ENCODE data around the gene RDH8. TPM values are rescaled to one million over a fixed set of nuclear protein-coding genes. Genes with fewer than 3 reads are reported as not detected.

The RDH8 gene
- total RNA-seq, 1 donor from 2014 or later = not detected

DNA sequence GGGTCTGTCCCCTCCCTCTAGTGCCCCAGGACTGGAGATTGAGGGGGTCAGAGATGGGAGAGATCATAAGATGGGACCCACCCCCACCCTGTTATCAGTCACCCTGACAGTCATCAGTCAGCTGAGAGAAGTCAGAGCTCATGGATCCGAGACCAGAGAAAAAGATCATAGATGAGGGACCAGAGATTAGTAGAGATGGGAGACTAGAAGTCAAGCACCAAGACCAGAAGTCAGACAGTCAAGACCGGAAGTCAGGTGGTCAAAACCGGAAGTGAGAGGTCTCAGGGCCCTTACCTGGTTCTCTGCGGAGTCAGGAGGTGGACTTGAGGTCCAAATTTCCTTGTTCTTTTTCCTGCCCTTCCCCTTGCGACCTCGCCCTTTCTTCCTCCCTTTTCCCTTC, 10.0 kb upstream of the RDH8 start:
- no peak overlapping the region for H3K4me3 ChIP-seq (ENCODE audit: low read depth, low read length)
- TF ChIP-seq, protein P1, sequence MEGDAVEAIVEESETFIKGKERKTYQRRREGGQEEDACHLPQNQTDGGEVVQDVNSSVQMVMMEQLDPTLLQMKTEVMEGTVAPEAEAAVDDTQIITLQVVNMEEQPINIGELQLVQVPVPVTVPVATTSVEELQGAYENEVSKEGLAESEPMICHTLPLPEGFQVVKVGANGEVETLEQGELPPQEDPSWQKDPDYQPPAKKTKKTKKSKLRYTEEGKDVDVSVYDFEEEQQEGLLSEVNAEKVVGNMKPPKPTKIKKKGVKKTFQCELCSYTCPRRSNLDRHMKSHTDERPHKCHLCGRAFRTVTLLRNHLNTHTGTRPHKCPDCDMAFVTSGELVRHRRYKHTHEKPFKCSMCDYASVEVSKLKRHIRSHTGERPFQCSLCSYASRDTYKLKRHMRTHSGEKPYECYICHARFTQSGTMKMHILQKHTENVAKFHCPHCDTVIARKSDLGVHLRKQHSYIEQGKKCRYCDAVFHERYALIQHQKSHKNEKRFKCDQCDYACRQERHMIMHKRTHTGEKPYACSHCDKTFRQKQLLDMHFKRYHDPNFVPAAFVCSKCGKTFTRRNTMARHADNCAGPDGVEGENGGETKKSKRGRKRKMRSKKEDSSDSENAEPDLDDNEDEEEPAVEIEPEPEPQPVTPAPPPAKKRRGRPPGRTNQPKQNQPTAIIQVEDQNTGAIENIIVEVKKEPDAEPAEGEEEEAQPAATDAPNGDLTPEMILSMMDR (conservative IDR thresholded peaks at IDR 0.05; ENCODE audit: low read depth, low read length) = no peak
- no peak for DNase-seq (ENCODE audit: low read depth)

DNA sequence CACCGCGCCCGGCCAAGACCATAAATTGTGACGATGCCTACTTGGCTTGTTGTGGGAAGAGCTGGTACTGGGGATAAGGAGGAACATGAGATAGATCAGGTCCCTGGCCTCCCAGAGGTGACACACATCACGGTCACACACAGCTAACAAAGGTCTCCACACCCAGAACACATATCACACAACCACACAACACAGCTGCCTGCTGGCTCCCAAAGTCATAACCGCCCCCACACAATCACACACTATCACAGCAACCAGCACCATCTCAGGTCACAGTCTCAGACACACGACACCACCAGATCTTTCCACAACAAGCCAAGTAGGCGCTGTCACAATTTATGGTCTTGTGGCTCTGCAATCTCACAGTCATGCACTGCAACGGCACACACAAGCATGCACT, 8.7 kb upstream of the RDH8 start:
- H3K4me3 ChIP-seq (ENCODE audit: low read depth, low read length) = no peak overlapping the region
- TF ChIP-seq, protein P1 (conservative IDR thresholded peaks at IDR 0.05; ENCODE audit: low read depth, low read length) = no peak
- DNase-seq (ENCODE audit: low read depth) = no peak

DNA sequence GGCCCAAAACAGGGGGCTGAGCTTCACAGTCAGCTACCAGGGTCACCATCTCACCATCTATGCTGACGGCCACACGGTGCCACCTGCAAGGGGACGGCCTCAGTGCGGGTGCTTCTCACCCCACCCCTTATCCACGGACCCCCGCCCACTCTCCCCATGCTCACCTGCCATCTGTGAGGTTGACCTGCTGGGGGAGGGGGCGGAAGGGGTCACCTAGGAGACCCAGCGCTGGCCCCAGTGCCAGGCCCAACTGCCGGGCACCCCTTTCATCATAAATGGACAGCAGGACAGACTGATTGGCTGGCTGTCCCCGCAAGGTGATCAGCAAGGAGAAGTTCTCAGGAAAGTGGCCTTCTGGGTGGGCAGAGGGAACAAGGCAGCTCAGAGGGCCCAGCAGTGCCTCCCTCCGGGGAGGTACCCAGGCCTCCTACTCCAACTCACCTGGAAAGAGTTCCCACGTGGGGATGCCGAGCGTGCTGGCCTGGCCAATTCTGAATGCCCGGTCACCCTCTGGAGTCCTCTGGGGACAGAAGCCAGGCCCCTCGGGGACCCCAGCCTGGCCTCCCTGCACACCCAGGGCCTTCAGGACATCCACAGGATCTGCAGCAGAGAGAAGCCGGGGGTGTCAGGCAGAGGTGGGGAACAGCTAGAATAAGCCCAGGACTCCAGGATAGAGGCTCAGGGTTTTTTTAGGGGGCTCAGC, 7.5 kb upstream of the RDH8 start:
- no peak for DNase-seq (ENCODE audit: low read depth)
- TF ChIP-seq, protein P1 (conservative IDR thresholded peaks at IDR 0.05; ENCODE audit: low read depth, low read length) = no peak
- H3K4me3 ChIP-seq (ENCODE audit: low read depth, low read length) = no peak overlapping the region

DNA sequence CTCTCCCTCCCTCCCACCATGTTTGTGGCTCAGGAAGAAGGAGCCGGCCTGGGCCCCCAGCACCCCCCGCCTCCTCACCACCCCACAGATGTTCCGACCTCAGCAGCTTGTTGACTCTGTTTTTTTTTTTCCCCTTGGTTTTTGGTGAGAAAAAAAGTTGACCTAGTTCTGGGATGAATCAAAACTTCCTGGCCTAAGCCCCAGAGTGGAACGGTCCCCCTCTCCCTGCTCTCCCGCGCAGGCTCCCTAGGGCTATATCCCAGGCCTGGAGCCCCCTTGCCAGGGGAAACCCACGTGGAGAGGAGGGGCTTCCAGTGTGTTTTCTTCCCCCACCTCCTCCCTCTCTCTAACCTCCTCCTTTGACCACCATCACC, 7.0 kb upstream of the RDH8 start:
- DNase-seq (ENCODE audit: low read depth) = no peak
- TF ChIP-seq, protein P1 (conservative IDR thresholded peaks at IDR 0.05; ENCODE audit: low read depth, low read length) = no peak

DNA sequence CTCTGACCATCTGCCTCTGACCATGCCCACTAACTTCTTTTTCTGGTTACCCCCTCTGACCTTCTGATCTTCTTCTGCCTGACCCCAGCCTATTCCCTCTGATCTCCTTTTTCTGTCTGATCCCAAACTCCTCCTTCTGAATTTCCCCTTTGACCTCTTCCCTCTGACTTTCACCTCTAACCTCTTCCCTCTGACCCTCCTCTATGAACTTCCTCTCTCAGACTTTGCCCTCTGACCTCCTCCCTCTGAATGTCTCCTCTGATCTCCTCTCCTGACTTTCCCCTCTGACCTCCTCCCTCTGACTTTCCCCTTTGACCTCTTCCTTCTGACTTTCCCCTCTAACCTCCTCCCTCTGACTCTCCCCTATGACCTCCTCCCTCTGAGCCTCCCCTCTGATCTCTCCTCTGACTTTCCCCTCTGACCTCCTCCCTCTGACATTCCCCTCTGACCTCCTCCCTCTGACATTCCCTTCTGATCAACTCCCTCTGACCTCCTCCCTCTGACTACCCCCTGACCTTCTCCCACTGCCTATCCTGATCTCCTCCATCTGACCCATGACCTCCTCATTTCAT, 6.4 kb upstream of the RDH8 start:
- no peak for DNase-seq (ENCODE audit: low read depth)
- TF ChIP-seq, protein P1 (conservative IDR thresholded peaks at IDR 0.05; ENCODE audit: low read depth, low read length) = no peak
- H3K4me3 ChIP-seq (ENCODE audit: low read depth, low read length) = no peak overlapping the region

More for the DNA sequence above, 7.0 kb upstream of the RDH8 start:
- no peak overlapping the region for H3K4me3 ChIP-seq (ENCODE audit: low read depth, low read length)

DNA sequence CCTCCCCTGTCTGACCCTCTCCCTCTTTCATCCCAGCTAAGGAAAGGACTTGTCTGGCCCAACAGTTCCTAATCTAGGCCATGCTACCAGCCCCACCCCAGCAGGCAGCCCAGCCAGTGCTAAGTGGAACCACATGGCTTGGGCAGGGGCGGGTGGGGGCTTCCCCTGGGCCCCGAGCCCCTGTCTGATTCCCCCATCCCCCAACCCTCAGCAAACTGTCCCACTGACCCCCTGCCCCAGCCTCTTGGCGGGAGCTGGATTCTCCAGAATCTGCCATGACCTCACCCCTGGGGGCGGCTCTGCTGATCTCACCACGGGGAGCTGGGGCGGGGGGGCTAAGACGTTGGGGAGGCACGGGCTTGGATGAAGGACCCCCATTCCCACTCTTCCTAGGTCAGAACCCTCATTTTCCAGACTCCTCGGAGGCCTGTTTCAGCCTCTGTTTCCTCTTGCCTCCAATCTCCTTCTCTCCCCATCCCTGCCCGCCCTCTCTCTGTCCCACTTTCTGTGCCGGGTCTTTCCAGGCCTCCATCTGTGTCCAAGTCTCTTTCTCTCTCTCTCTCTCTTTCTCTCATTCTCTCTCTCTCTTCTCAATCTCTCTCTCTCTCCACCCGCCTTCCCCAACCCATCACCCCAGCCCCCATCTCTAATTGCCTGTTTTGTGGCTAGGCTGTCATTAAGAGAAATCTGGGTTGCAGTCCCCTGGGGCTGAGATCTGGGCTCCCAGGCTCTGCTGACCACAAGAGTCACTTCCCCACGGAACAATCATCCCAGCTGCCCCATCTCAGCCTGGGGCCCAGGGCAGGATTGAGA, 5.7 kb upstream of the RDH8 start:
- TF ChIP-seq, protein P1 (conservative IDR thresholded peaks at IDR 0.05; ENCODE audit: low read depth, low read length) = no peak
- no peak overlapping the region for H3K4me3 ChIP-seq (ENCODE audit: low read depth, low read length)
- DNase-seq (ENCODE audit: low read depth) = no peak

Data from epithelial cell of proximal tubule (primary cell).